H1 (cell line): Measurements from ENCODE around the gene ZMYM4. TPM values are rescaled to one million over a fixed set of nuclear protein-coding genes. Genes with fewer than 3 reads are reported as not detected.

Source experiments
- CTCF ChIA-PET: fragments of 300-600 bp; sonication (Branson Sonifier 250); formaldehyde crosslinking; loops from one replicate; lab custom pipeline; 2021; ENCODE audit not compliant: partially characterized antibody; lab: Charles Lee
- POLR2A ChIA-PET: fragments of 300-600 bp; sonication (Branson Sonifier 250); formaldehyde crosslinking; loops from one replicate; lab custom pipeline; 2021; ENCODE audit warnings: inconsistent platforms; ENCODE audit not compliant: partially characterized antibody; lab: Charles Lee
- DNase-seq, 2 experiments: peaks; one replicate each; pipeline versions ENCODE4 v3.0.0 to v3.0.0-alpha.2; 2010 to 2022; ENCODE audit warnings: low spot score in 2 of 2, low read depth in 1 of 2, mixed read lengths in 1 of 2
- FAIRE-seq: peaks from 2 replicates; lab custom pipeline; 2011; peaks lifted over from hg19 to GRCh38; lab: Jason Lieb, UNC
- H2AFZ ChIP-seq: 2 replicates; pipeline ENCODE4 v1.8.1; 2012; ENCODE audit warnings: low read length, inconsistent platforms
- H2AK5ac ChIP-seq: 2 replicates; pipeline ENCODE4 v1.6.1; 2013; ENCODE audit warnings: low read depth, low read length
- H2BK120ac ChIP-seq: replicated peaks from 2 replicates; pipeline ENCODE3; 2013; ENCODE audit warnings: low read depth, low read length, inconsistent platforms
- H2BK12ac ChIP-seq: 2 replicates; pipeline ENCODE4 v1.6.1; 2013; ENCODE audit warnings: low read depth, low read length
- H2BK15ac ChIP-seq: 2 replicates; pipeline ENCODE4 v1.6.1; 2013; ENCODE audit warnings: low read length
- H2BK20ac ChIP-seq: 2 replicates; pipeline ENCODE4 v1.6.1; 2013; ENCODE audit warnings: low read length
- H2BK5ac ChIP-seq: 2 replicates; pipeline ENCODE4 v1.6.1; 2013; ENCODE audit warnings: low read depth, low read length
- H3K14ac ChIP-seq: 2 replicates; pipeline ENCODE4 v1.6.1; 2013; ENCODE audit warnings: inconsistent platforms; ENCODE audit not compliant: insufficient read length
- H3K18ac ChIP-seq: 2 replicates; pipeline ENCODE4 v1.6.1; 2013; ENCODE audit warnings: low read length; ENCODE audit errors: extremely low read depth
- H3K23ac ChIP-seq: 2 replicates; pipeline ENCODE4 v1.6.1; 2013; ENCODE audit warnings: inconsistent platforms; ENCODE audit not compliant: insufficient read length
- H3K23me2 ChIP-seq: 2 replicates; pipeline ENCODE4 v1.6.1; 2013; ENCODE audit warnings: low read depth, low read length
- H3K27ac ChIP-seq: 2 replicates; pipeline ENCODE4 v1.6.1; 2011; ENCODE audit warnings: low read depth, low read length, inconsistent platforms
- H3K27me3 ChIP-seq, 4 experiments: replicated peaks in 1 of 4; 1 replicate in 1 of 4; 2 replicates in 3 of 4; pipeline versions ENCODE4 v1.6.1 to v1.8.1; 2011 to 2013; ENCODE audit warnings: low read length in 3 of 4, mild to moderate bottlenecking in 3 of 4, inconsistent platforms in 2 of 4, mixed read lengths in 2 of 4, moderate library complexity in 1 of 4; ENCODE audit not compliant: control insufficient read depth in 3 of 4, insufficient read depth in 3 of 4; ENCODE audit errors: extremely low read depth in 1 of 4
- H3K36me3 ChIP-seq, 4 experiments: 2 replicates each; pipeline versions ENCODE4 v1.6.1 to v1.8.1; 2011 to 2013; ENCODE audit warnings: mild to moderate bottlenecking in 4 of 4, low read length in 3 of 4, moderate library complexity in 2 of 4, control low read depth in 1 of 4, inconsistent platforms in 1 of 4; ENCODE audit not compliant: insufficient read depth in 4 of 4, control insufficient read depth in 2 of 4
- H3K4ac ChIP-seq: replicated peaks from 2 replicates; pipeline ENCODE3; 2013; ENCODE audit warnings: low read length, low read depth, mixed read lengths, inconsistent platforms; ENCODE audit not compliant: insufficient read length
- H3K4me1 ChIP-seq, 4 experiments: replicated peaks in 1 of 4; 1 replicate in 1 of 4; 2 replicates in 3 of 4; pipeline versions ENCODE4 v1.6.1 to v1.8.1; 2011 to 2013; ENCODE audit warnings: low read length in 3 of 4, inconsistent platforms in 2 of 4, mixed read lengths in 1 of 4; ENCODE audit not compliant: insufficient read depth in 4 of 4, control insufficient read depth in 3 of 4
- H3K4me2 ChIP-seq, 2 experiments: 2 replicates each; pipeline versions ENCODE4 v1.6.1 to v1.8.1; 2011 to 2013; ENCODE audit warnings: low read depth in 2 of 2, low read length in 2 of 2, control low read depth in 1 of 2, inconsistent platforms in 1 of 2, mild to moderate bottlenecking in 1 of 2; ENCODE audit not compliant: insufficient read depth in 1 of 2
- H3K4me3 ChIP-seq, 4 experiments: fragments of 200-600, 300-600 bp in 1 of 4; sonication (generic), shearing (Covaris generic), sonication (Bioruptor Twin) in 1 of 4; 2 replicates each; pipeline versions ENCODE4 v1.5.1 to v1.8.1; 2011 to 2016; ENCODE audit warnings: low read length in 4 of 4, low read depth in 3 of 4, control low read depth in 2 of 4, inconsistent platforms in 2 of 4, mild to moderate bottlenecking in 2 of 4, mixed read lengths in 1 of 4, moderate library complexity in 1 of 4; ENCODE audit not compliant: insufficient read depth in 2 of 4; ENCODE audit errors: extremely low read depth in 1 of 4
- H3K56ac ChIP-seq: replicated peaks from 2 replicates; pipeline ENCODE3; 2013; ENCODE audit warnings: low read depth, mild to moderate bottlenecking, mixed read lengths, low read length, inconsistent platforms; ENCODE audit not compliant: insufficient read length
- H3K79me1 ChIP-seq: 2 replicates; pipeline ENCODE4 v1.6.1; 2013; ENCODE audit warnings: low read depth, low read length, control low read depth
- H3K79me2 ChIP-seq, 2 experiments: 2 replicates each; pipeline versions ENCODE4 v1.6.1 to v1.8.1; 2012 to 2013; ENCODE audit warnings: low read length in 2 of 2, mild to moderate bottlenecking in 2 of 2, inconsistent platforms in 1 of 2; ENCODE audit not compliant: insufficient read depth in 2 of 2, control insufficient read depth in 1 of 2
- H3K9ac ChIP-seq, 4 experiments: replicated peaks in 1 of 4; 1 replicate in 1 of 4; 2 replicates in 3 of 4; pipeline versions ENCODE4 v1.6.1 to v1.8.1; 2011 to 2013; ENCODE audit warnings: low read depth in 3 of 4, low read length in 3 of 4, control low read depth in 2 of 4, mild to moderate bottlenecking in 2 of 4, moderate library complexity in 2 of 4, inconsistent platforms in 1 of 4; ENCODE audit errors: extremely low read depth in 1 of 4
- H3K9me3 ChIP-seq, 2 experiments: 2 replicates each; pipeline versions ENCODE4 v1.6.1 to v1.8.1; 2012 to 2013; ENCODE audit warnings: mild to moderate bottlenecking in 2 of 2, moderate library complexity in 2 of 2, control low read depth in 1 of 2, inconsistent platforms in 1 of 2, low read depth in 1 of 2, low read length in 1 of 2, mixed read lengths in 1 of 2; ENCODE audit not compliant: insufficient read depth in 2 of 2
- H4K20me1 ChIP-seq, 2 experiments: replicated peaks in 1 of 2; 2 replicates each; pipeline versions ENCODE3 to v1.8.1; 2011 to 2013; ENCODE audit warnings: inconsistent platforms in 2 of 2, low read length in 2 of 2, mild to moderate bottlenecking in 1 of 2; ENCODE audit not compliant: insufficient read depth in 2 of 2, control insufficient read depth in 1 of 2
- H4K5ac ChIP-seq: 2 replicates; pipeline ENCODE4 v1.6.1; 2013; ENCODE audit warnings: low read length, low read depth, mixed read lengths, inconsistent platforms; ENCODE audit not compliant: insufficient read length
- H4K8ac ChIP-seq: 2 replicates; pipeline ENCODE4 v1.8.0; 2013; ENCODE audit warnings: mild to moderate bottlenecking, moderate library complexity, low read length, inconsistent platforms; ENCODE audit not compliant: insufficient read depth; ENCODE audit errors: extremely low read depth
- H4K91ac ChIP-seq: replicated peaks from 2 replicates; pipeline ENCODE3; 2013; ENCODE audit warnings: low read length, mixed read lengths, inconsistent platforms; ENCODE audit not compliant: insufficient read length
- ASH2L ChIP-seq: fragments of 200-600, 300-600 bp; sonication (generic); IDR thresholded peaks from one replicate; pipeline ENCODE4 v1.7.1; 2017; ENCODE audit warnings: low read length
- CBX8 ChIP-seq: fragments of 300-800, 300-1000 bp; sonication (generic); IDR thresholded peaks from 2 replicates; pipeline ENCODE4 v1.7.1; 2016; ENCODE audit warnings: low read depth, low read length, borderline replicate concordance
- CEBPB ChIP-seq: IDR thresholded peaks from 2 replicates; pipeline ENCODE4 v1.6.1; 2012; ENCODE audit warnings: low read depth, low read length
- CTBP2 ChIP-seq: IDR thresholded peaks from 2 replicates; pipeline ENCODE4 v1.7.0; 2011; ENCODE audit warnings: borderline replicate concordance, mild to moderate bottlenecking, moderate library complexity, mixed read lengths, low read length; ENCODE audit not compliant: insufficient read depth, insufficient read length
- EGR1 ChIP-seq: IDR thresholded peaks from 2 replicates; pipeline ENCODE4 v1.6.1; 2011; ENCODE audit warnings: low read depth, low read length, borderline replicate concordance
- EZH2 ChIP-seq: fragments of 200-600 bp; sonication (generic); IDR thresholded peaks from 2 replicates; pipeline ENCODE4 v1.7.1; 2012; ENCODE audit warnings: low read depth, mild to moderate bottlenecking, moderate library complexity, low read length, inconsistent platforms; ENCODE audit not compliant: severe bottlenecking
- HDAC6 ChIP-seq: IDR thresholded peaks from one replicate; pipeline ENCODE4 v1.7.1; 2012; ENCODE audit warnings: low read depth, mild to moderate bottlenecking, inconsistent platforms, low read length, moderate library complexity
- POU5F1 ChIP-seq: IDR thresholded peaks from 2 replicates; pipeline ENCODE4 v1.6.1; 2011; ENCODE audit warnings: low read depth, mild to moderate bottlenecking, low read length, moderate library complexity
- RFX5 ChIP-seq: IDR thresholded peaks from 2 replicates; pipeline ENCODE4 v1.6.1; 2011; ENCODE audit warnings: low read depth, low read length, improper control_type of control experiment, borderline replicate concordance
- RXRA ChIP-seq: IDR thresholded peaks from 2 replicates; pipeline ENCODE4 v1.6.1; 2011; ENCODE audit warnings: low read depth, mild to moderate bottlenecking, low read length, moderate library complexity; ENCODE audit not compliant: insufficient read depth
- SIRT6 ChIP-seq: IDR thresholded peaks from one replicate; pipeline ENCODE4 v1.7.1; 2012; ENCODE audit warnings: low read length, inconsistent platforms
- SP2 ChIP-seq: IDR thresholded peaks from 2 replicates; pipeline ENCODE4 v1.6.1; 2012; ENCODE audit warnings: mild to moderate bottlenecking, low read length, inconsistent platforms
- TAF7 ChIP-seq: optimal IDR thresholded peaks from 2 replicates; pipeline ENCODE3; 2011; ENCODE audit warnings: low read depth, mild to moderate bottlenecking, inconsistent platforms, low read length, moderate library complexity, borderline replicate concordance
- WGBS, 2 experiments: shearing (Covaris generic) in 1 of 2; methylation state at CpG; one replicate each; pipeline versions ENCODE4 v1.1.6 to v1.1.7; 2013 to 2015; ENCODE audit warnings: low lambda C conversion rate in 2 of 2, mixed read lengths in 2 of 2, inconsistent platforms in 1 of 2, low coverage in 1 of 2, missing lambda C conversion rate in 1 of 2; ENCODE audit not compliant: insufficient replicate concordance in 2 of 2, insufficient coverage in 1 of 2, insufficient read length in 1 of 2; ENCODE audit errors: extremely low coverage in 1 of 2, missing lambda C conversion rate in 1 of 2; 5-methylcytosine and 5-hydroxymethylcytosine counted together
- polyA plus RNA-seq, 7 experiments: library from polyadenylated mRNA; depleted of rRNA in 3 of 7; stranded (reverse) in 5 of 7; unstranded in 2 of 7; fragments of >200 nt in 5 of 7; fragments of 200-250 nt in 2 of 7; gene quantifications; 1 replicate in 5 of 7; 2 replicates in 1 of 7; 4 replicates in 1 of 7; pipeline versions ENCODE4 v1.2.1 to v1.2.3, GENCODE V29; 2011 to 2013; ENCODE audit warnings: missing spikeins in 2 of 7, mixed read lengths in 2 of 7
- total RNA-seq: library from RNA; stranded (reverse); fragmentation: NEBNext Ultra II Directional; extraction: Animal tissue kit (Norgen Biotek cat#: 25700); gene quantifications from 2 replicates; pipeline ENCODE4 v1.2.1, GENCODE V29; 2021
- TF ChIP-seq, protein P1 (sequence below): IDR thresholded peaks from 2 replicates; pipeline ENCODE4 v1.6.1; 2012; ENCODE audit warnings: inconsistent platforms

Gene ZMYM4
- total and polyA plus RNA-seq, 2 of the 8 experiments (the other 6 are each of a cell fraction or from before 2014, with no cell fraction given): 16.7 to 81.3 TPM

DNA sequence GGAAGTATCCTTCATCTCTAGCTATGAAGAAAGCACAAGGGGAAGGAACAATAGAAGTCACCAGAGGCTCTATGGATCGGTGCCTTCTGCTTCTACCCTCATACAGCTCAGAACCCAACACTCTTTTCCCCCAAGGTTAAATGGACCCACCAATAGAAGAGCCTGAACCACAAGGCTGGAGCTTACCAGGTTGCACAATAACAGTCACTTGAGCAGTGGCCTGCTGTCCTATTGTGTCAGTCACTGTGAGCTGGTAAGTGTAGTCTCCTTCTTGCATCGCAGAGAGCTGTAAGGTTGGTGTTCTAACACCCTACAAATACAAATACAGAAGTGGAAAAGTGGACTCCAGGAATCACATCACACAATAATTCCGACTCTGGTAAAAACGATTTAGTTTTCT lies 185.7 kb downstream of the ZMYM4 start:
- FAIRE-seq: no peak
- Histone ChIP-seq H3K4me3 (no peak overlapping the region), H3K9ac (no peak overlapping the region; a peak in 1 of 7 replicates), H2BK120ac (no peak overlapping the region), H2BK20ac (no peak overlapping the region), H3K79me2 (no peaks in the 10 kb centered on the region), H3K18ac (no peak overlapping the region), H3K36me3 (peaks cover 10 to 35% (median 27%) of the 10 kb centered on the region in 4 experiments), H3K27me3 (no peaks in the 10 kb centered on the region), H3K23ac (no peak overlapping the region), H2BK12ac (no peak overlapping the region), H2BK15ac (no peak overlapping the region), H3K14ac (no peak overlapping the region), H2BK5ac (no peak overlapping the region), H3K27ac (no peak overlapping the region), H2AFZ (no peak overlapping the region), H3K4me2 (no peak overlapping the region), H3K79me1 (no peaks in the 10 kb centered on the region), H4K8ac (no peak overlapping the region), H4K91ac (no peak overlapping the region), H3K4me1 (no peaks in the 10 kb centered on the region), H3K23me2 (no peaks in the 10 kb centered on the region), H3K56ac (no peak overlapping the region), H4K20me1 (no peaks in the 10 kb centered on the region), H2AK5ac (no peak overlapping the region), H4K5ac (no peak overlapping the region), H3K4ac (no peak overlapping the region), H3K9me3 (no peaks in the 10 kb centered on the region)
- WGBS, 2 experiments: 89% methylated on average over 4 of the region's 4 CpGs; no CpG with 5 or more reads in 1 of the 2 experiments
- ChIA-PET CTCF (interaction anchor here (0.6 to 11.1 kb wide), 12 partner anchors 9 to 587 kb away, joined by 3 to 134 read pairs (median 4); partner anchors contain the start of genes KIAA0319L and NCDN), POLR2A (no interaction called here)
- no peak for DNase-seq
- TF ChIP-seq SP2 (no peak), CEBPB (no peak), TAF7 (no peak), POU5F1 (no peak), HDAC6 (no peak), RXRA (no peak), EGR1 (no peak), ASH2L (no peak), EZH2 (no peak), CBX8 (no peak), CTBP2 (no peak), SIRT6 (no peak), RFX5 (no peak)
- TF ChIP-seq, protein P1, sequence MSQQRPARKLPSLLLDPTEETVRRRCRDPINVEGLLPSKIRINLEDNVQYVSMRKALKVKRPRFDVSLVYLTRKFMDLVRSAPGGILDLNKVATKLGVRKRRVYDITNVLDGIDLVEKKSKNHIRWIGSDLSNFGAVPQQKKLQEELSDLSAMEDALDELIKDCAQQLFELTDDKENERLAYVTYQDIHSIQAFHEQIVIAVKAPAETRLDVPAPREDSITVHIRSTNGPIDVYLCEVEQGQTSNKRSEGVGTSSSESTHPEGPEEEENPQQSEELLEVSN: no peak
